Anterior cingulate cortex (tissue), 58 donors: ENCODE data around the gene RHOB.
A peak's percentile ranks its signal among the peaks of the same experiment; 100 is the strongest.

Experiments used
- DNase-seq, 58 donors: peaks; one replicate each; lab custom pipeline; 2025; lab: John Stamatoyannopoulos, UW

Gene RHOB

GRCh38 chr2:20421988-20422370 lies 24.9 kb upstream of the RHOB start:
- DNase-seq, result peak in 34 of 58 donors; percentile 4 to 83 (median 38)

DNA sequence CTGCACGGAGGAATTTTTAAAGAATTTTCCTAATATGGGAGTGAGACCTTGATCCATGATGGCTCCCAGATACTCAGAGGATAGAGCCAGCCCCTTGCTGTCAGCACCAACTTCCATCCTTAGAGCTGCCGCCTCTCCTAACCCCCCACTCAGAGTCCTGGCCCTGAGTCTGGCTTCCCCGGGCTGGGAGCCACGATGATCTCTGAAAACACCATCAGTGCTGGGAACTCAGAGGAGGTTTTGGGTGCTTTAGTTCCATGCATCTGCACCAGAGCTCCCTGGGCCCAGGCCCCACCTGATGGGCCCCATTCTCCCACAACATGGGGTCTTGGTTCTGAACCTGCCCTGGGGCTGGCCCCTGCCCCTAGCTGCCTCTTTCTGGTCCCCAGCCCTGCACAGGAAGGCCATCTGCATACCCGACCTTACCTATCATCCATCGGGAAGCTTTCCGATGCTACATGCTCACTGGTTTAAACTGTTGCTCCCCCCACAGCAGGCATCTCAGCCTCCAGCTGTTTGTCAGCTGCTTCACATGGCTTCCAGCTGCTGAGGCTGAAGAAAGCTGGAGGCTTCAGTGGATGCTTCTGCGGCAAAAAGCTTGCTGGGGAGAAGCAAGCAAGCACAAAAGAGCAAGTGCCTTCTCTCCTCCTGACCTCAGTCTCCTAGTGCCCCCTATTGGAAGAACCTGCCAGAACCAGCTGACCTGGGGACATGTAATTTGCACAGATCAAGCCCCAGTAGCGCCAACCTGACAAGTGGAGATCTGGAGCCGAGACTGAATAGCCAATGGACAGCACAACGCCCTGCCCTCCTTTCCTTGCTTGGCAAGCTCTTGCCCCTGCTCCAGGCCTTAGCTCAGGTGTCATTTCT lies 24.2 kb upstream of the RHOB start:
- peak in 16 of 58 donors; percentile 16 to 54 (median 38) for DNase-seq

GRCh38 chr2:20423359-20423758 lies 23.5 kb upstream of the RHOB start:
- DNase-seq, result no peak

GRCh38 chr2:20423847-20424246 lies 23.0 kb upstream of the RHOB start:
- DNase-seq, result no peak

GRCh38 chr2:20424300-20425290 lies 22.3 kb upstream of the RHOB start:
- peak in 29 of 58 donors; percentile 13 to 72 (median 35) for DNase-seq

- no peak for DNase-seq
Observed at GRCh38 chr2:20425371-20425881, 21.4 kb upstream of the RHOB start.

- DNase-seq, result no peak
Observed at GRCh38 chr2:20425884-20426283, 21.0 kb upstream of the RHOB start.

DNA sequence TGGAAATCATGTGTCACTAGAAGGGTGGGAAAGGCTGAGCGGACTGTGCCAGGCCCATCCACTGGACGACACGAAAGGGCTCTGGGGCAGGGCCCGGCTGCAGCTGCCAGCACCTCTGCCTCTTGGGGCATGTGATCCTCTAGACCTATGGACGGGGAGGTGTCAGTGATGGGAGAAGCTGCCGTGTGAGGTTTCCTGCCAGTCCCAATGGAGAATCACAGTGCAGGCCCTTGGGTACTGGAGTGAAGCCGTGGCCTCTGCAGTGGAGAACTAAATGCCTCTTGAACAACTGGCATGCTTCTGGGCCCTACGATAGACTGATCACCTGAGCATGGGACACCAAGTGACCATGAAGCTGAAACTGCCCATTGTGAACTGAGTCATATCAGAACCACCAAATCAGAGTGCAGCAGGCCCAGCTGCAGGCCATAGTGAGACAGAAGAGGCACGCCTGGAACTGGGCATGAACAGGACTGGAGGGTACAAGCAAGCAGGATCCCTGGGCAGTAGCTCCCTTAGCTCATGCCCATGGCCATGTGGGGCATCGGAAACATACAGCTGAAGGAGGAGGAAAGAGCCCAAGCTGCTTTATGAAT lies 18.8 kb upstream of the RHOB start:
- DNase-seq, result no peak

DNA sequence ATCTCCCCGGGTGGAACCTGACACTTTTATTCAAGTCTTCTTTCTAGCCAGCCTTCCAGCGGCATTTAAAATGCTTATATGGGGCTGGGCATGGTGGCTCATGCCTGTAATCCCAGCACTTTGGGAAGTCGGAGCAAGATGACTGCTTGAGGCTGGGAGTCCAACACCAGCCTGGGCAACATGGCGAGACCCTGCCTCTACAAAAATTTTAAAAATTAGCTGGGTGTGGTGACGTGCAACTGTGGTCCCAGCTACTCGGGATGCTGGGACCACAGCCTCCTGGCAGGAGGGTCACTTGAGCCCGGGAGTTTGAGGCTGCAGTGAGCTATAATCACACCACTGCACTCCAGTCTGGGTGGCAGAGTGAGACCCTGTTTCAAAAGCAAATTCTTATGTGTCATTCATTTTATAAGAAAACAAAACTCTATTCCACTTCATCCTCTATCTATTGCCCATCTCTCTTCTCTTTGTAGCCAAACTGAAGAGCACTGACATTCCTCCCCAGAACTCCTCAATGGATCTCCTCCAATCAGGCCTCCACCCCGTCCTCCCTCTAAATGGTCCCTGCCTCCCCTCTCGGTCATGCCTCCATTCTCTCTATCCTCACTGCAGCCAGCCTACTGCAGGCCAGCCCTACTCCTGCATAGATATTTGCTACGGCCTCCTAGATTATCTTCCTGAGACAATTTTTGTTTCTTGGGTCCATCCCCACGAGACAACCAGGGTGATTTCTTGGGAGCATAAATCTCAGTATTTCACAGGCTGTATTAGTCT lies 18.0 kb upstream of the RHOB start:
- no peak for DNase-seq

DNA sequence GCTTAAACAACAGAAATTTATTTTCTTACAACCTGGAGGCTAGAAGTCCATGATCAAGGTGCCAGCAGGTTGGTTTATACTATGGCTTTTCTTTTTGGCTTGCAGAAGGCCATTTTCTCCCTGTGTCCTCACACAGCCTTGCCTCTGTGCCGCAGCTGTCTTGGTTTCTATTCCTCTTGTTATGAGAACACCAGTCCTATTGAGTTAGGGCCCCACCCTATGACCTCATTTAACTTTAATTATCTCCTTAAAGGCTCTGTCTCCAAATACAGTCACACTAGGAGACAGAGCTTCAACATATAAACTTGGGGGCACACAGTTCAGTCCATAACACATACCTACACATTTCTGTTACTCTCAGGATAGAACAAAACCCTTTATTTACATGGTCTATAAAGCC lies 17.3 kb upstream of the RHOB start:
- DNase-seq, result peak in 1 of 58 donors; percentile 12

- DNase-seq, result no peak
Observed at GRCh38 chr2:20430035-20430434, 16.8 kb upstream of the RHOB start.

GRCh38 chr2:20430461-20431300 lies 16.2 kb upstream of the RHOB start:
- DNase-seq, result no peak

- DNase-seq, result no peak
Observed at GRCh38 chr2:20431301-20431698, 15.6 kb upstream of the RHOB start.

DNA sequence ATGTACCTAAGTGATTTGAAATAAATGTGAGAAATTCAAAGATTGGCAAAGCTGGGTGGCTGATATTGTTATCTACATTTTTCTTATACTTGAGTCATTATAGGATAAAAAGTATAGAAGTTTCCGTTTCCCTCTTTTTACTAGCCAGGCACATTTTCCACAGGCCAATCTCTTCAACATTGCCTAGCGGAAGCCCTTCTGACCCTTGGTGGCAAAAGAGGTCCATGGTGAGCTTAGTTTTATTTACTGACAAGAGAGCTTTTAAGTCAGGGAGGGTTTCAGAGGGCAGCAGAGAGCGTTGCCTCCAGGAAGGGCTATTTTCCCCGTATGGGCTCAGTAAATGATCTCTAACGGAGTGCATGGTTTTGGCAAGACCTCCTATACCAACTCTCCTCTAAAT lies 15.1 kb upstream of the RHOB start:
- DNase-seq, result no peak

DNA sequence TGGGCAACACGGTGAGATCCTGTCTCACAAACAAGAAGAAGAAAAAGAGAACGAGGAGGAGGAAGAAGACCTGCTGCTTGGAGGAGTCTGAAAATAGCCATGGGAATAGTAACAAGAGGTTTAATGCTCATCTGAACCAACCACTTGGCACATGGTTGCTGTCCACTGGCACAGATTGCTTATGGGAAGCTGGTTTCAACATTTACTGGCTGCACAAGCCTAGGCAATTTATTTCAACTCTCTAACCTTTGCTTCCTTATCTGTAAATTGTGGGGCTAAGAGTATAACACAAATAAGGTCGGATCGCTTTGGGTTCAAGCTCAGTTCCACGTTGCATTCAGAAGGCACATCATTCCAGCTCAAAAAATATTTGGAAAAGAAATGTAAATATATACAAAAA lies 14.2 kb upstream of the RHOB start:
- DNase-seq, result no peak

DNA sequence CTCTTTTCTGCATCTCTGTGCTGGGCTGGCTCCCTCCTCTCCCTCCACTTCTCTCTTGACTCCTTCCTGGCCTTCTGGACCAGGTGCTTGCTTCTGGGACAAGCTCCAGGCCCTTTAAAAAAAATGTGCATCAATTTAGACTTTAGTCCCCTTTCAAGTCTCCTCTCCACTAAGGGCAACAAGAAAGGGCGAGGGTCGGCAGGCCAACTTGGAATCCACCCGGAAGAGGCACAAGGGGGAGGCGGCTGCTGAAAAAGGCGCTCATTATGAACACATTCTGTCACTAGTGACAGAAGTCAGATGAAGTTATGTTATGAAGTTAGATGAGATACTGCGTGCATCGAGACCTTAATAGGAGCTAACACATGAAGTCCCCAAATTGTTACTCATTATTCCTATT lies 13.6 kb upstream of the RHOB start:
- no peak for DNase-seq

DNA sequence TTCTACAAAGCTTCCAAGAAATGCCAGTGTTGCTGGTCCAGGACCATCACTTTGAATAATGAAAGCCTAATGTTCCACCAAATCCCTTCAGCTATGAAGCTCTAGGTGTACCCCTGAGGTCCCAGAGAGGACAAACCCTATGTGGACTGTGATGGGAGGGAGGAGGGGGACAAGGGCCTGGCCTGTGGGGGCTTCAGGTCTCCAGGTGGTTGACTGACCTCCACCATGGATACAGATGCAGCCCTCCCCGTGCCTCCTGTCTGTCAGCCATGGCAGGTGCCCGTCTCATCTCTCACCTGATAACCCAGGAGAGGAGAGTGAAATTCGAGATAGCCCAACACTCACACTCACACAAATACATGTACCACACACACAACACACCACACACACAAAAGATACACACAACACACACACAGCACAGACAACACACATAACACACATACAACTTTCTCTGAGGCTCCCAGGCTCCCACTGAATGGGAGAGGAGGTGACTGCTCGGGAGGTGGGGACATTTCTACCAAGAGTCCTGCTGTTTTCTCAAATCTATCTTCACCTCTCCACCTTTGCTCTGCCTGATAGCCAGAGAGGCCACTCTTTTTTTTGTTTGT lies 12.8 kb upstream of the RHOB start:
- no peak for DNase-seq

DNA sequence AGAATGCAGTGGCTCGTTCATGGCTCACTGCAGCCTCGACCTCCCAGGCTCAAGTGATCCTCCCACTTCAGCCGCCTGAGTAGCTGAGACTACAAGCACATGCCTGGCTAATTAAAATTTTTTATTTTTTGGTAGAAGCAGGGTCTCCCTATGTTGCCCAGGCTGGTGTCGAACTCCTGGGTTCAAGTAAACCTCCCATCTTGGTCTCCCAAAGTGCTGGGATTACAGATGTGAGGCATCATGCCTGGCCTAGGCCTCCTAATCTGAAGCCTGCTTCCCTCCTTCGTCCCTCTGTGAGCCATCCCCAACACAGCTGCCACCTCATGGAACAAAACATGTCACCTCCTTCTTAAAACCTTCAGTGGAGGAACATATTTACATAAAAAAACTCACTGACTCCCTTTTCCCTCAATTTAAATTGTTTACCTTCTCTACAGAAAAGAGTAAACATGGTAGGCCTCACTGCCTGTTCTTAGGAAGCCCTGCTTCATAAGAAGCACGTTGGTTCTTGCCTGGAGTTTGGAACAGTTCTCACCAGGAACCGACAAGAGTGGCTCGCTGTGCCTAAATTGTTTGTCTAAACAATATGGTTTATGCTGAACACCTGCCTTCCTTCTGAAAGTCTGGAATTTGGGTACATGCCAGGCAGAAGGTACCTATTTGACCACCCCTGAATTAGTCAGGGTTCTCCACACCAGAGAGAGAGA lies 12.1 kb upstream of the RHOB start:
- no peak for DNase-seq
